HFF-Myc (cell line): ENCODE measurements around the gene VPS51.

Experiments used
- DNase-seq: peaks from one replicate; pipeline ENCODE4 v3.0.0-alpha.2; 2011; ENCODE audit warnings: low read depth; ENCODE audit errors: extremely low read depth
- H3K4me3 ChIP-seq: replicated peaks from 2 replicates; pipeline ENCODE4 v1.5.1; 2011; ENCODE audit warnings: low read depth, mild to moderate bottlenecking, control low read depth, low read length
- CTCF ChIP-seq: IDR thresholded peaks from 2 replicates; pipeline ENCODE4 v1.5.1; 2012; ENCODE audit warnings: mild to moderate bottlenecking, low read depth, low read length, control low read depth; ENCODE audit errors: missing control alignments

Gene VPS51

GRCh38 chr11:65119670-65119995 is 23.6 kb downstream of the VPS51 start:
- DNase-seq = no peak
- peak overlapping the region; percentile 95; the same call in 1 of the 2 replicates for H3K4me3 ChIP-seq
- TF ChIP-seq CTCF = no peak

GRCh38 chr11:65120831-65121230 is 24.8 kb downstream of the VPS51 start:
- TF ChIP-seq CTCF = no peak
- H3K4me3 ChIP-seq = peak overlapping the region; percentile 95
- no peak for DNase-seq

GRCh38 chr11:65121447-65121864 is 25.4 kb downstream of the VPS51 start:
- TF ChIP-seq CTCF = no peak
- DNase-seq = no peak
- peak overlapping the region; percentile 95 for H3K4me3 ChIP-seq

GRCh38 chr11:65121865-65122696 is 26.1 kb downstream of the VPS51 start, which contains the start of the genes FAU and MRPL49:
Gene FAU (minus strand): TSS chr11:65122134. CDS start chr11:65121813, 321 bp downstream.
Gene MRPL49 (plus strand): TSS chr11:65122321. CDS start chr11:65122347, 26 bp downstream.
- TF ChIP-seq CTCF = no peak
- H3K4me3 ChIP-seq = peak within 1 kb of the TSS; percentile 95
- DNase-seq = peak; percentile 89

GRCh38 chr11:65124480-65125196 is 28.6 kb downstream of the VPS51 start:
- DNase-seq = no peak
- no peak overlapping the region for H3K4me3 ChIP-seq
- no peak for TF ChIP-seq CTCF

GRCh38 chr11:65125197-65126056 is 29.4 kb downstream of the VPS51 start:
- DNase-seq = no peak

More at GRCh38 chr11:65125197-65126056, 29.4 kb downstream of the VPS51 start:
- TF ChIP-seq CTCF = no peak
- H3K4me3 ChIP-seq = no peak overlapping the region
